NCI-H2171 (cell line): ENCODE data around the gene RBM12.
A peak's percentile ranks its signal among the peaks of the same experiment; 100 is the strongest.
"Not testable (repeated sequence)": the region's sequence is repeated elsewhere in the genome, so short reads cannot be mapped to it uniquely, and the experiment has no call there.

Source experiments
- DNase-seq: peaks from one replicate; lab custom pipeline; 2025; lab: John Stamatoyannopoulos, UW

RBM12 gene

GRCh38 chr20:35664466-35665206 is at the start of gene RBM12, which contains the start of gene CPNE1:
RBM12 (minus strand) TSS chr20:35664900; CDS start chr20:35655322, 9,578 bp downstream.
CPNE1 (minus strand) TSS chr20:35664900; CDS start chr20:35632923, 31,977 bp downstream.
- peak; percentile 95 for DNase-seq

- DNase-seq: no peak
These were observed 49.4 kb upstream of the RBM12 start for GRCh38 chr20:35714127-35714526.

GRCh38 chr20:35713120-35713519 is 48.4 kb upstream of the RBM12 start:
- not testable (repeated sequence) for DNase-seq

- no peak for DNase-seq
These were observed 47.0 kb upstream of the RBM12 start for GRCh38 chr20:35711588-35712209.

- no peak for DNase-seq
These were observed 46.3 kb upstream of the RBM12 start for GRCh38 chr20:35710884-35711587.

GRCh38 chr20:35710039-35710438 is 45.3 kb upstream of the RBM12 start:
- no peak for DNase-seq

GRCh38 chr20:35709259-35709658 is 44.6 kb upstream of the RBM12 start:
- no peak for DNase-seq

- DNase-seq: no peak
These were observed 43.8 kb upstream of the RBM12 start for GRCh38 chr20:35708502-35708901.

- DNase-seq: not testable (repeated sequence)
These were observed 42.2 kb upstream of the RBM12 start for GRCh38 chr20:35706591-35707529.

- DNase-seq: not testable (repeated sequence)
These were observed 41.2 kb upstream of the RBM12 start for GRCh38 chr20:35705894-35706293.

- no peak for DNase-seq
These were observed 40.0 kb upstream of the RBM12 start for GRCh38 chr20:35704514-35705261.

GRCh38 chr20:35702824-35703695 is 38.4 kb upstream of the RBM12 start:
- no peak for DNase-seq

- DNase-seq: no peak
These were observed 37.5 kb upstream of the RBM12 start for GRCh38 chr20:35702051-35702823.

GRCh38 chr20:35700625-35701148 is 36.0 kb upstream of the RBM12 start:
- DNase-seq: no peak

GRCh38 chr20:35699957-35700624 is 35.4 kb upstream of the RBM12 start:
- no peak for DNase-seq

GRCh38 chr20:35699127-35699956 is 34.6 kb upstream of the RBM12 start, which contains the start of the genes NFS1 and ROMO1:
NFS1 (minus strand) TSS chr20:35699352; CDS start chr20:35699288, 64 bp downstream.
ROMO1 (plus strand) TSS chr20:35699405; CDS start chr20:35699633, 228 bp downstream.
- peak; percentile 95 for DNase-seq
